Kidney (tissue), 14 donors: ENCODE measurements around the gene PFKFB4. TPM values are rescaled to one million over a fixed set of nuclear protein-coding genes. Genes with fewer than 3 reads are reported as not detected.

Source experiments
- DNase-seq, 5 donors: peaks; one replicate each; pipeline ENCODE4 v3.0.0-alpha.2; 2013 to 2020
- FAIRE-seq: peaks from 2 replicates; lab custom pipeline; 2012; peaks lifted over from hg19 to GRCh38; lab: Jason Lieb, UNC
- H3K27ac ChIP-seq, 2 donors: one replicate each; pipeline ENCODE4 v1.7.0; 2013; ENCODE audit warnings: low read depth in 2 of 2, low read length in 2 of 2, inconsistent platforms in 1 of 2
- H3K27me3 ChIP-seq: one replicate; pipeline ENCODE4 v1.7.1; 2013; ENCODE audit warnings: low read length, inconsistent platforms; ENCODE audit not compliant: control insufficient read depth, insufficient read depth
- H3K36me3 ChIP-seq, 3 donors: one replicate each; pipeline versions ENCODE4 v1.7.0 to v1.7.1; 2013; ENCODE audit warnings: low read length in 3 of 3, control low read depth in 1 of 3, inconsistent platforms in 1 of 3; ENCODE audit not compliant: insufficient read depth in 3 of 3, control insufficient read depth in 2 of 3
- H3K4me1 ChIP-seq, 3 donors: one replicate each; pipeline versions ENCODE4 v1.7.0 to v1.7.1; 2013; ENCODE audit warnings: low read length in 3 of 3, inconsistent platforms in 1 of 3, low read depth in 1 of 3; ENCODE audit not compliant: control insufficient read depth in 2 of 3, insufficient read depth in 2 of 3
- H3K4me3 ChIP-seq, 3 donors: one replicate each; pipeline versions ENCODE4 v1.7.0 to v1.8.1; 2013; ENCODE audit warnings: low read length in 3 of 3, control low read depth in 1 of 3, inconsistent platforms in 1 of 3
- H3K9ac ChIP-seq, 3 donors: one replicate each; pipeline versions ENCODE4 v1.7.0 to v1.7.1; 2013; ENCODE audit warnings: low read length in 3 of 3, control low read depth in 1 of 3, inconsistent platforms in 1 of 3
- H3K9me3 ChIP-seq, 3 donors: one replicate each; pipeline versions ENCODE4 v1.7.0 to v1.7.1; 2013; ENCODE audit warnings: low read length in 3 of 3, control low read depth in 1 of 3, inconsistent platforms in 1 of 3; ENCODE audit not compliant: control insufficient read depth in 2 of 3, insufficient read depth in 1 of 3
- CTCF ChIP-seq: IDR thresholded peaks from 3 replicates; pipeline ENCODE4 v1.5.1; 2012; ENCODE audit warnings: mild to moderate bottlenecking, moderate library complexity, borderline replicate concordance; ENCODE audit not compliant: insufficient read depth; ENCODE audit errors: extremely low read depth
- intact Hi-C: fragments of 100-400 bp; cut with DNase I; formaldehyde crosslinking; loops from one replicate; pipeline ENCODE4 v1.11.1; 2022
- polyA plus RNA-seq: library from polyadenylated mRNA; stranded (reverse); fragments of 350-450 nt; fragmentation: Illumina TruSeq; extraction: RNeasy Lipid Tissue Mini Kit (QIAGEN cat#74804); gene quantifications from one replicate; pipeline ENCODE4 v1.2.3, GENCODE V29; 2014; ENCODE audit warnings: low read depth, low replicate concordance; ENCODE audit not compliant: insufficient read depth
- total RNA-seq: library from RNA; stranded (reverse); fragmentation: NEBNext Ultra II Directional; extraction: Animal tissue kit (Norgen Biotek cat#: 25700); gene quantifications from one replicate; pipeline ENCODE4 v1.2.1, GENCODE V29; 2021
- donor health status: control.
- donor health status: control.
- donor health status: control.
- donor health status: control.
- donor health status: control.
- donor health status: DM: yes; HTN: yes; CAD: no.
- donor health status: Normal renal cell carcinoma (clear cell type).

The PFKFB4 gene
- total and polyA plus RNA-seq, 2 donors from 2014 or later, result 2.1 to 4.6 TPM

GRCh38 chr3:48593337-48593736, 36.7 kb upstream of the PFKFB4 start:
- H3K4me3 ChIP-seq, result no peak overlapping the region
- no peak overlapping the region for H3K9ac ChIP-seq
- H3K36me3 ChIP-seq, result no peaks in the 10 kb centered on the region
- no peak for TF ChIP-seq CTCF
- H3K27me3 ChIP-seq, result no peaks in the 10 kb centered on the region
- no peak overlapping the region for H3K27ac ChIP-seq
- DNase-seq (no peak), FAIRE-seq (no peak)
- intact Hi-C loops, result no loop called here
- no peaks in the 10 kb centered on the region for H3K9me3 ChIP-seq
- H3K4me1 ChIP-seq, result no peaks in the 10 kb centered on the region

DNA sequence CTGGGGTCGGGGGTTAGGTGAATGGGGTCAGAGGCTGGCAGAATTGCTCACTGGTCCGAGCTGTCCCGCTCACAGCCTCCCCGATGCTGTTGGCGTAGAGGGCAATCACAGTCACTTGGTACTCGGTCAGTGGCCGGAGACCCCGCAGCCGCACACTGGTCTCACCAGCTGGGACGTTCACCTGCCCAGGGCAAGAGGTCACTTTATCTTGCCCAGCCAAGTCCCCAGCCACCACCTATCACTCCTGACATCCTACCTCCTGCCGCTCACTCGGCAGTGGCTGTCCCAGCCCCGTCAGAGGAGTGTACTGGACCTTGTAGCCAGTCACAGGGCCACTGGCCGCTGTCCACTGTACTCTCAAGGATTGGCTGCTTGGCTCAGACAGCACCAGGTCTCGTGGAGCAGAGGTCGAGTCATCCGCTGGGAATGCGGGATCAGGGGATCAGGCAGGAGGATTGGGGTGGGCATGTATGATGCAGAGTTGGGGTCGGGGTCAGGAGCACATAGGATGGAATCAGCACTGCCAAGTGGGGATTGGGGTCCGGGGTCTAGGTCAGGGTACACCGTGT, 36.0 kb upstream of the PFKFB4 start:
- H3K27me3 ChIP-seq, result no peaks in the 10 kb centered on the region
- no peak overlapping the region for H3K27ac ChIP-seq
- H3K9me3 ChIP-seq, result no peaks in the 10 kb centered on the region
- H3K9ac ChIP-seq, result no peak overlapping the region
- no peaks in the 10 kb centered on the region for H3K36me3 ChIP-seq
- no peak overlapping the region for H3K4me3 ChIP-seq
- intact Hi-C loops, result no loop called here
- DNase-seq, result no peak
- no peaks in the 10 kb centered on the region for H3K4me1 ChIP-seq
- FAIRE-seq, result no peak
- TF ChIP-seq CTCF, result no peak

GRCh38 chr3:48591886-48592518, 35.4 kb upstream of the PFKFB4 start:
- intact Hi-C loops, result no loop called here
- H3K4me1 ChIP-seq, result no peaks in the 10 kb centered on the region
- H3K9ac ChIP-seq, result no peak overlapping the region
- no peaks in the 10 kb centered on the region for H3K27me3 ChIP-seq
- no peaks in the 10 kb centered on the region for H3K9me3 ChIP-seq
- no peak overlapping the region for H3K27ac ChIP-seq
- no peak for FAIRE-seq
- no peak overlapping the region for H3K4me3 ChIP-seq
- TF ChIP-seq CTCF, result no peak
- H3K36me3 ChIP-seq, result no peaks in the 10 kb centered on the region
- DNase-seq, result no peak
